ENCODE results near the gene PANX2. TPM values are rescaled to one million over a fixed set of nuclear protein-coding genes. Genes with fewer than 3 reads are reported as not detected.

The PANX2 gene
- total and polyA plus RNA-seq, 2 of the 4 experiments (the other 2 are of a cell fraction): 0.18 to 1.7 TPM

DNA sequence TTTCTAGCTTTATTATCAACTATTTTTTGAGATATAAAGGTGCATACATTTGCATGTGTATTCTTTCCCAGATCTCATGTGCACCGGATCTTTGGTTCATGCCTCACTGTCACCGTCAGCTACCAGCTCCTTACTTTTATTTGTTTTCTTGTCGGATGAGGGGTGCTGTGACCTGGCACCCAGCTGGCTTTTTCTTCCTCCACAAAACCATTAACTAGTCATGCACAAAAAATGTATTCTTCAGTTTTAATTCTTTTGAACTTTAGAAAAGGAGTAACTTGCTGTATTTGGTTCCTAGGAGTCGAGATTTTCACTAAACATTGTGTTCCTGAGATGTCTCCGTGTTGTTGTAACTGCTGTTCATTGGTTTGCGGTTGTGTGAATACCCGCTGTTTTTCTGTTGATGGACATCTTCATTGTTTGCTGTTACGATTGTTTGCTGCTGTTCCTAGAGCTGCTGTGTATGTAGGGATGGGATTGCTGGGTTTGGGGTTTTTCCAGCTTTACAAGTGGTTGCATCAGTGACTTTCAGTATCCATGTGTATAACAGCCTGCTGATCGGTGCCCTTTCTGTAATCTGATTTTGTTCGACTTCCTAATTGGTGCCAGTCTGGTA lies 41.3 kb upstream of the PANX2 start:
- Histone ChIP-seq H2AFZ (replicated peaks; ENCODE audit: low read length, poor library complexity) (no peak overlapping the region), H2AK5ac (ENCODE audit: low read depth, low read length) (no peak overlapping the region), H3K23ac (ENCODE audit: low read depth, low read length) (no peak overlapping the region), H3K14ac (replicated peaks; ENCODE audit: low read depth, low read length) (no peak overlapping the region), H3K27me3 (ENCODE audit: control insufficient read depth, insufficient read depth, low read length) (no peaks in the 10 kb centered on the region), H4K91ac (ENCODE audit: insufficient read depth, low read depth, low read length) (0 out of 2 replicates have a peak overlapping the region, but pooled peaks have one; percentile 22), H2AK9ac (replicated peaks; ENCODE audit: low read depth, low read length, poor library complexity) (no peak overlapping the region), H3K79me1 (ENCODE audit: low read depth in 1 of 2, low read length in 2 of 2) (no peaks in the 10 kb centered on the region), H2BK20ac (ENCODE audit: low read depth, low read length) (peak overlapping the region; percentile 47; the same call in 1 of the 2 replicates), H3K9me1 (ENCODE audit: insufficient read depth, low read length) (no peaks in the 10 kb centered on the region), H3K27ac (ENCODE audit: insufficient read depth, low read length) (no peak overlapping the region; the same call in 1 of the 2 replicates), H3K4me1 (ENCODE audit: control insufficient read depth, insufficient read depth, low read length) (peaks cover 6% of the 10 kb centered on the region; the same call in 1 of the 2 replicates), H3K9me3 (ENCODE audit: control insufficient read depth, insufficient read depth, low read length) (peaks cover 6% of the 10 kb centered on the region), H2BK5ac (ENCODE audit: low read depth, low read length, poor library complexity, severe bottlenecking) (no peak overlapping the region), H4K5ac (ENCODE audit: low read depth, low read length) (no peak overlapping the region), H3K4me3 (ENCODE audit: insufficient read depth, low read depth, low read length) (no peak overlapping the region), H3K4me2 (ENCODE audit: low read depth, low read length) (peak overlapping the region; percentile 48), H3K36me3 (ENCODE audit: control insufficient read depth, insufficient read depth, low read length) (peaks cover 26% of the 10 kb centered on the region), H3K9ac (ENCODE audit: low read depth, low read length) (no peak overlapping the region), H2BK15ac (ENCODE audit: low read depth, low read length) (no peak overlapping the region), H2BK120ac (ENCODE audit: low read depth, low read length) (peak overlapping the region; percentile 57; the same call in 1 of the 2 replicates), H4K8ac (ENCODE audit: low read depth in 2 of 2, low read length in 2 of 2) (0 out of 4 replicates have a peak overlapping the region, but pooled peaks of 1 of the 2 experiments have one; percentile 42), H3K56ac (ENCODE audit: extremely low read depth, insufficient read depth, low read length) (no peak overlapping the region), H4K20me1 (ENCODE audit: insufficient read depth, low read length) (no peaks in the 10 kb centered on the region; the same call in 1 of the 2 replicates), H3K18ac (ENCODE audit: low read depth, low read length) (no peak overlapping the region), H3K4ac (ENCODE audit: low read depth, low read length) (peak overlapping the region; percentile 31; the same call in 1 of the 2 replicates)
- ChIA-PET POLR2A (ENCODE audit: unreplicated experiment) (no interaction called here), CTCF (no interaction called here)
- 87% methylated on average over 5 of the region's 10 CpGs; no CpG with 5 or more reads in 1 of the 2 experiments for whole genome bisulfite sequencing, 2 experiments (ENCODE audit: extremely low coverage in 2 of 2, insufficient read length in 1 of 2)
- DNase-seq: peak; percentile 68
- in situ Hi-C loops (cut with MboI; ENCODE audit: low sequenced_read_pairs) (no loop called here), intact Hi-C loops (cut with micrococcal nuclease) (no loop called here), dilution Hi-C loops (cut with HindIII; ENCODE audit: low sequenced_read_pairs, unreplicated experiment) (no loop called here)
- peak; percentile 48 for ATAC-seq (ENCODE audit: low read depth)
- BruUV-seq (replicated peaks): no TSS peak
- TF ChIP-seq, protein P1, sequence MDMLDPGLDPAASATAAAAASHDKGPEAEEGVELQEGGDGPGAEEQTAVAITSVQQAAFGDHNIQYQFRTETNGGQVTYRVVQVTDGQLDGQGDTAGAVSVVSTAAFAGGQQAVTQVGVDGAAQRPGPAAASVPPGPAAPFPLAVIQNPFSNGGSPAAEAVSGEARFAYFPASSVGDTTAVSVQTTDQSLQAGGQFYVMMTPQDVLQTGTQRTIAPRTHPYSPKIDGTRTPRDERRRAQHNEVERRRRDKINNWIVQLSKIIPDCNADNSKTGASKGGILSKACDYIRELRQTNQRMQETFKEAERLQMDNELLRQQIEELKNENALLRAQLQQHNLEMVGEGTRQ (IDR thresholded peaks at IDR 0.05; ENCODE audit: low read depth, low read length): no peak
- TF ChIP-seq NFE2L2 (IDR thresholded peaks at IDR 0.05; ENCODE audit: low read depth, low read length) (no peak), CEBPB (IDR thresholded peaks at IDR 0.05; ENCODE audit: low read depth, low read length) (peak; percentile 64; the same call in 1 of the 2 replicates), FOS (IDR thresholded peaks at IDR 0.05; ENCODE audit: low read depth, low read length) (no peak), MAZ (IDR thresholded peaks at IDR 0.05; ENCODE audit: borderline replicate concordance, low read depth, low read length) (no peak), CHD1 (IDR thresholded peaks at IDR 0.05; ENCODE audit: low read depth, low read length) (no peak)

Measured in IMR-90 (cell line).